Activated effector memory CD4-positive, alpha-beta T cell treated with Interleukin-2 at 50 U/mL for 16 hours (primary cell): Measurements from ENCODE around the gene B3GALT5.

Experiments used
- DNase-seq: peaks from one replicate; pipeline ENCODE4 v3.0.0-alpha.2; 2020

The B3GALT5 gene

GRCh38 chr21:39648879-39649278 lies 36.1 kb downstream of the B3GALT5 start:
- no peak for DNase-seq

GRCh38 chr21:39649526-39649925 lies 36.8 kb downstream of the B3GALT5 start:
- DNase-seq, result no peak

GRCh38 chr21:39650306-39650705 lies 37.6 kb downstream of the B3GALT5 start:
- no peak for DNase-seq

DNA sequence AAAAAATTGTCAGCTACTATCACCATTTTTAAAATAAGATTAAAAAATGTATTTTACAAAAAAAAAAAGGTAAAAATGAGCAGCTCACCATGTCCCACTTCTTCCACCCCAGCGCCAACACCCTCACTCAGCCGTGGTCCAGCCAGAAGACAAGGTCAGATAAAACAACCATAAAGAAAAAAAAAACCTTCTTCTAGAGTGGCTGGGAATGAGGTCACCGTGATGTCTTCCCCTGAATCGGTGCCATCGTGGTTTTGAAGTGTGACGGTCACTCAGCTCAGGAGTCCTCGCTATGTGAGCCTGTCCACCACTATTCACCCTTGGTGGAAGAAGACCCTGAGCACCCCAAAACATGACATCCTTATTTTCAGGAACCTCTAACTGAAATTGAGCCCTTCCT lies 38.1 kb downstream of the B3GALT5 start:
- DNase-seq, result no peak

GRCh38 chr21:39651206-39651605 lies 38.5 kb downstream of the B3GALT5 start:
- DNase-seq, result no peak

DNA sequence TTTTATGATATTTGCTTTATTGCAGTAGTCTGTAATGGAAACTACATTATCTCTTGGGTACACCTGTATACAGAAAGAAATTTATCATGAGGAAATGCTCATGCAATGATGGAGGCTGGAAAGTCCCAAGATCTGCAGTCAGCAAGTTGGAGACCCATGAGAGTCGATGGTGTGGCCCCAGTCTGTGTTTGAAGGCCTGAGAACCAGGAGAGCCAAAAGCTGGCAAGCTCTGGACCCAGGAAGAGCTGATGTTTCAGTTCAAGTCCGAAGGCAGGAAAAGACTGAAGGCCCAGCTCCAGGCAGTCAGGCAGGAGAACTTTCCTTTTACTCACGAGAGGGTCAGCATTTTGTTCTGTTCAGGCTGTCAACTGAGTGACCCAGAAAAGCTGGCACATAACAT lies 42.2 kb downstream of the B3GALT5 start:
- no peak for DNase-seq

- no peak for DNase-seq
Measured at GRCh38 chr21:39655589-39655988, 42.8 kb downstream of the B3GALT5 start.

GRCh38 chr21:39656209-39656608 lies 43.5 kb downstream of the B3GALT5 start:
- DNase-seq, result no peak

GRCh38 chr21:39657091-39657689 lies 44.5 kb downstream of the B3GALT5 start:
- no peak for DNase-seq

GRCh38 chr21:39658066-39658465 lies 45.3 kb downstream of the B3GALT5 start:
- DNase-seq, result no peak

DNA sequence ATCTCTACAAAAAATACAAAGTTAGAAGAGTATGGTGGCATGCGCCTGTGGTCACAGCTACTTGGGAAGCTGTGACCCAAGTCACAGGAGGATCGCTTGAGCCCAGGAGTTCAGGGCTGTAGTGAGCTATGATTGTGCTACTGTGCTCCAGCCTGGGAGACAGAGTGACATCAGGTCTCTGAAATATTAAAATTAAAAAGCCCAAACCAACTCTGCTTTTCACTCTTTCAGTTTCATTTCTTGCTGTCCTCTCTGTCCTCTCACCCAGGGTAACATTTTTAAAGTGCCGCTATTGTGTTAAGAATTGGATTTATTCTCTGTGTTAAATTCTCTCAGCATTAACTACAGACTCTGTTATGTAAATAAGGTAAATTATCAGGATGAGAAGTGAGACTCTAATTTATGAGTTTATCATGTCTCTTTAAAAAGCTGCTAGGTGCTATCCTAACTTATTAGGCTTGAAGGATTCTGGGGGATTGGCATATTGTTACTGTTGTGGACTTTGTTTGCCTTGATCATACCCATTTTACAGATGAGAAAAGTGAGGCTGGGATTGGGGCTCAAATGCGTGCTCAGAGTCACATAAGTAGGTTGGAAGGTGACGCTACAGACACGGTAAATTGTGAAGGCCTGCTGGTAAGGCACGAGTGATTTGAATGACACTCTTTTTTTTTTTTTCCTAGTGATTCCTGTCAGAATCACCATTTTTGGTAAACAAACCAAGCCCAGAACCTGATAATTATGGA lies 46.5 kb downstream of the B3GALT5 start:
- no peak for DNase-seq

DNA sequence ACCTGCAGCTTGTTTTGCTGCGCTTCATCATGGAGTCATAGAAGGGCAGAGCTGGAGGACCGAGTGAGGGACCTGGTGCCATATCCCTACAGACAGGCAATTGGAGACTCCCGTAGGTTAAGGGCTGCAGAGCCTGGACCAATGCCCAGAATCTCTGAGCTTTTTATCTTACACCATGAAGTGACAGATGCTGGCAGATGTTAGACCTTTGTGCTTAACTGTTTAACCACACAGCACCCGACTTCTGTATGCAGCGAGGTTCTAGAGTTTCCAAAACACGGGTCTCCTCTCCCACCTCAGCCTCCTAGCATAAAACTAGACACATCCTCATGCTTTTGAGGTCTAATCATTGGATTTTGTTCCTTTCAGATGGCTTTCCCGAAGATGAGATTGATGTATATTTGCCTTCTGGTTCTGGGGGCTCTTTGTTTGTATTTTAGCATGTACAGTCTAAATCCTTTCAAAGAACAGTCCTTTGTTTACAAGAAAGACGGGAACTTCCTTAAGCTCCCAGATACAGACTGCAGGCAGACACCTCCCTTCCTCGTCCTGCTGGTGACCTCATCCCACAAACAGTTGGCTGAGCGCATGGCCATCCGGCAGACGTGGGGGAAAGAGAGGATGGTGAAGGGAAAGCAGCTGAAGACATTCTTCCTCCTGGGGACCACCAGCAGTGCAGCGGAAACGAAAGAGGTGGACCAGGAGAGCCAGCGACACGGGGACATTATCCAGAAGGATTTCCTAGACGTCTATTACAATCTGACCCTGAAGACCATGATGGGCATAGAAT lies 47.6 kb downstream of the B3GALT5 start:
- DNase-seq, result no peak

DNA sequence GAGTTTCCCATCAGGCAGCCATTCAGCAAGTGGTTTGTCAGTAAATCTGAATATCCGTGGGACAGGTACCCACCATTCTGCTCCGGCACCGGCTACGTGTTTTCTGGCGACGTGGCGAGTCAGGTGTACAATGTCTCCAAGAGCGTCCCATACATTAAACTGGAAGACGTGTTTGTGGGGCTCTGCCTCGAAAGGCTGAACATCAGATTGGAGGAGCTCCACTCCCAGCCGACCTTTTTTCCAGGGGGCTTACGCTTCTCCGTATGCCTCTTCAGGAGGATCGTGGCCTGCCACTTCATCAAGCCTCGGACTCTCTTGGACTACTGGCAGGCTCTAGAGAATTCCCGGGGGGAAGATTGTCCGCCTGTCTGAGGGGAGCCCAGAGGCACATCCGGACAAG lies 48.4 kb downstream of the B3GALT5 start:
- no peak for DNase-seq

DNA sequence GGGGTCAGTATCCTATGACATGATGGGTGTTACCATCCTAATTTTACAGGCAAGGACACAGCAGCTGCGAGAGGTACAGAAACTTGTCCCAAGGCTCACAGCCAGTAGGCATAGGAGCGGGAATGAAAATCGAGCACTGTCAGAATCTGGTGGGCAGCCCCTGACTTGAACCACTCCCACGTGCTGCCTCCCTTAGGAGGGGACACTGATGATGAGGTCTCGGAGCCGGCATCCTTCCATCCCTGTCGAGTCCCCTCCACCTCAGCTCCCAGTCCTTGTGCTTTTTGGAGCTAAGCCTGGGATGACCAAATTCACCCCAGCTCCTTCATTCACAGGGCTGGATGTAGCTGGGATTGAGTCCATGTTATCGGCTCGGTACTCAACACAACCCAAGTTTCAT lies 49.0 kb downstream of the B3GALT5 start:
- DNase-seq, result no peak

DNA sequence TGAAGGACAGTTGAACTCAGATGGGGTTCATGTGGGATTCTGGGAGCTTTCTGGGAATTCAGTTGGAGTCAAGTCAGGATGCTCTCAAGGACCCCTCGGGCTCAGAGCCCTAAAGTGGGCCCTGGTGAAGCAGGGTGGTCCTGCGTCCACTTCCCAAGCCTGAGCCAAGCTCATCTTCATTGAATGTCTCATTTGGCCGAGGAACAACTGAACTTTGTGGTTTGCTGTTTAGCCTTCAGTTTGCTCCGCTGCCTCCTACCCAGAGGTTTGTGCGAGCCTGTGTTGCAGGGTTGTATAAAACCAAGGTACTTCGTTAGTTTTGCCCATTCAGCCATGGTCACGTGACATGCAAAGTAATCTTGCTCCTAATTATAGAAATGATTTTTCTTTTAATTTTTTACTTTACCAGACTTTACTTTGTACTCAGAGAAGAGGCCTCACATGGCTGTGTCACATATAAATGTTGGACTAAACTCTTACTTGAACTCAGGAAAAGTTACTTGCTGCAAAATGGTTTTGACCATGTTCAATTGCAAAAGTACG lies 49.7 kb downstream of the B3GALT5 start:
- DNase-seq, result no peak

DNA sequence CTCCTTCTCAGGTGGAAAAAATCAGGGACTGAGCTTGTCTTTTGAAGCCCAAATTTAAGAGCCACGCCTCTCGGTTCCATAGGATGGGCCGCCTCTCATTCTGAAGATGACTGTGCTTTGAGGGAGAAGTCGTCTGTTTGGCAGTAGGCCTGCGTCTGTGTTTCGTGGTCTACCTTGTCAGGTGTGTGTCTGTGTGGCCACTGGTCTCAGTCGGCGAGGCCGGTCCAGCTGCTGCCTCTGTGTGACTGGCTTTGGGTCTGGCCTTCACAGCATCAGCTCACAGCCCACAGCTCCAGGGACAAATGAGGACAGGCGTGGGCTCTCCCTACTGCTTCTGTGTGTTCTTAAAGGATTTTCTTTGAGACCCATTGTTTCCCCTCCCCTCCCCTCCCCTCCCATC lies 50.3 kb downstream of the B3GALT5 start:
- DNase-seq, result no peak

GRCh38 chr21:39663742-39664492 lies 51.2 kb downstream of the B3GALT5 start:
- DNase-seq, result no peak

DNA sequence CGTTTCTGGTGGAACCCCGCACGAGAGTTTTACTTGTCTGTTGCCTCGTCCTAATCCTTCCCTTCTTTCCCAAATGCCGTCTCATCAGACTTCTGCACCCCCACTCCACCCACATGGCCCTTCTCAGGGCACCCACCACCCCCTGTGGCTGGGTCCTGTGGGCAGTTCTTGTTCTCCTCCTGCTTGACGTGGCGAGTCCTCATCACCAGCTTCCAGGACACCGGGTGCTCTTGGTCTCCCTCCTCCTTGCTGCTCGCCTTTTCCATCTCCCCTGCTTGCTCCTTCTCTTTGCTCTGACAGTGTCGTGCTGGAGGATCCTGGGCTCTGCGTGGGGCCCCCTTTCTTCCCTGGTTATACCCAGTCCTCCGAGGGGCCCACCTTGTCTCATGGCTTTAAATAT lies 51.8 kb downstream of the B3GALT5 start:
- DNase-seq, result no peak

DNA sequence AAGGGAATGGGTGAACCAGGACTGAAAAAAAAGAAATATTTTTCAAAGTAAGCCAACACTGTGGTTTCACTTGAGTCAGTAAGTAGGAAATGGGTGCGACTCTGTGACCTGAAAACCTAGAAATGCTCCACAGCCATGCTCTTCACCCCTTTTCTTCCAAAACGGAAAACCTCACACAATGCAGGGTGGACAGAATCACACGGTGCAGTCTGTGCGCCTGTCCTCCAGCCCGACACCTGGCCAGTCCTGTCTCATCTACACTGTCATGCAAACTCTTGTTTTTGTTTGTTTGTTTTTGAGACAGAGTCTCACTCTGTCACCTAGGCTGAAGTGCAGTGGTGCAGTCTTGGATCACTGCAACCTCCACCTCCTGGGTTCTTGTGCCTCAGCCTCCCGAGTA lies 53.3 kb downstream of the B3GALT5 start:
- no peak for DNase-seq

DNA sequence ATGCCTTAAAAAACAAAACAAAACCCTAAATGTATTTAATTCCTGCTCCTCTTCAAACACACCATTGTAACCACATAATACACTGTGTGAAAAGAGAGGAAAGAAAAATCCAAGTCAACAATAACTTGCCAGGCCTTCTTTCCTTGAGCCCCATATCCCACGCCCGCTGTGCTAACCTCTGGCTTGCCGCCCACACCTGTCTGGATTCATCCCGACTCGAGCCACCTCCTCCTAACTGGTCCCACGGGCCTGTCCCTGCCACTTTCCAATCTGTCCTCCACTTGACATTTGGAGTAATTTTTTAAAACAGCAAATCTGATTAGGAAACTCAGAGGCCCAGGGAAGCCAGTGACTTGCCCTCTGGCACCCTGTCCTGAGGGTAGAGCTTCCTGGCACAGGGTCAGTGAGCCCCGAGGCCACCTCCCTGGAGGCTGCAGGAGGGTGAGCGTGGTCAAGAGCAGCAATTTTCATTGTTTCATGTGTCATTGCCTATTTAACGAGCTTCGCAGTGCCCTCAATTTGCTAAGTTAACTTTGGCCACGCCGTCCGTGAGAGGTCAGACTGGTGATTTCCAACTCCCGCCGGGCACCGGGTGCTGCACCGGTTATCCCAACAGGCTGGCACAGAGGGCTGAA lies 54.1 kb downstream of the B3GALT5 start:
- DNase-seq, result no peak

- DNase-seq, result no peak
Measured at GRCh38 chr21:39667353-39667891, 54.7 kb downstream of the B3GALT5 start.

- DNase-seq, result no peak
Measured at GRCh38 chr21:39668369-39668768, 55.6 kb downstream of the B3GALT5 start.
